H1 (cell line): ENCODE results near the gene MEDAG. TPM values are rescaled to one million over a fixed set of nuclear protein-coding genes. Genes with fewer than 3 reads are reported as not detected.

ENCODE experiments used
- CTCF ChIA-PET: fragments of 300-600 bp; sonication (Branson Sonifier 250); formaldehyde crosslinking; loops from one replicate; lab custom pipeline; 2021; ENCODE audit not compliant: partially characterized antibody; lab: Charles Lee
- POLR2A ChIA-PET: fragments of 300-600 bp; sonication (Branson Sonifier 250); formaldehyde crosslinking; loops from one replicate; lab custom pipeline; 2021; ENCODE audit warnings: inconsistent platforms; ENCODE audit not compliant: partially characterized antibody; lab: Charles Lee
- DNase-seq, 2 experiments: peaks; one replicate each; pipeline versions ENCODE4 v3.0.0 to v3.0.0-alpha.2; 2010 to 2022; ENCODE audit warnings: low spot score in 2 of 2, low read depth in 1 of 2, mixed read lengths in 1 of 2
- FAIRE-seq: peaks from 2 replicates; lab custom pipeline; 2011; peaks lifted over from hg19 to GRCh38; lab: Jason Lieb, UNC
- H2AFZ ChIP-seq: 2 replicates; pipeline ENCODE4 v1.8.1; 2012; ENCODE audit warnings: low read length, inconsistent platforms
- H2AK5ac ChIP-seq: 2 replicates; pipeline ENCODE4 v1.6.1; 2013; ENCODE audit warnings: low read depth, low read length
- H2BK120ac ChIP-seq: replicated peaks from 2 replicates; pipeline ENCODE3; 2013; ENCODE audit warnings: low read depth, low read length, inconsistent platforms
- H2BK12ac ChIP-seq: 2 replicates; pipeline ENCODE4 v1.6.1; 2013; ENCODE audit warnings: low read depth, low read length
- H2BK15ac ChIP-seq: 2 replicates; pipeline ENCODE4 v1.6.1; 2013; ENCODE audit warnings: low read length
- H2BK20ac ChIP-seq: 2 replicates; pipeline ENCODE4 v1.6.1; 2013; ENCODE audit warnings: low read length
- H2BK5ac ChIP-seq: 2 replicates; pipeline ENCODE4 v1.6.1; 2013; ENCODE audit warnings: low read depth, low read length
- H3K14ac ChIP-seq: 2 replicates; pipeline ENCODE4 v1.6.1; 2013; ENCODE audit warnings: inconsistent platforms; ENCODE audit not compliant: insufficient read length
- H3K18ac ChIP-seq: 2 replicates; pipeline ENCODE4 v1.6.1; 2013; ENCODE audit warnings: low read length; ENCODE audit errors: extremely low read depth
- H3K23ac ChIP-seq: 2 replicates; pipeline ENCODE4 v1.6.1; 2013; ENCODE audit warnings: inconsistent platforms; ENCODE audit not compliant: insufficient read length
- H3K23me2 ChIP-seq: 2 replicates; pipeline ENCODE4 v1.6.1; 2013; ENCODE audit warnings: low read depth, low read length
- H3K27ac ChIP-seq: 2 replicates; pipeline ENCODE4 v1.6.1; 2011; ENCODE audit warnings: low read depth, low read length, inconsistent platforms
- H3K27me3 ChIP-seq, 4 experiments: replicated peaks in 1 of 4; 1 replicate in 1 of 4; 2 replicates in 3 of 4; pipeline versions ENCODE4 v1.6.1 to v1.8.1; 2011 to 2013; ENCODE audit warnings: low read length in 3 of 4, mild to moderate bottlenecking in 3 of 4, inconsistent platforms in 2 of 4, mixed read lengths in 2 of 4, moderate library complexity in 1 of 4; ENCODE audit not compliant: control insufficient read depth in 3 of 4, insufficient read depth in 3 of 4; ENCODE audit errors: extremely low read depth in 1 of 4
- H3K36me3 ChIP-seq, 4 experiments: 2 replicates each; pipeline versions ENCODE4 v1.6.1 to v1.8.1; 2011 to 2013; ENCODE audit warnings: mild to moderate bottlenecking in 4 of 4, low read length in 3 of 4, moderate library complexity in 2 of 4, control low read depth in 1 of 4, inconsistent platforms in 1 of 4; ENCODE audit not compliant: insufficient read depth in 4 of 4, control insufficient read depth in 2 of 4
- H3K4ac ChIP-seq: replicated peaks from 2 replicates; pipeline ENCODE3; 2013; ENCODE audit warnings: low read length, low read depth, mixed read lengths, inconsistent platforms; ENCODE audit not compliant: insufficient read length
- H3K4me1 ChIP-seq, 4 experiments: replicated peaks in 1 of 4; 1 replicate in 1 of 4; 2 replicates in 3 of 4; pipeline versions ENCODE4 v1.6.1 to v1.8.1; 2011 to 2013; ENCODE audit warnings: low read length in 3 of 4, inconsistent platforms in 2 of 4, mixed read lengths in 1 of 4; ENCODE audit not compliant: insufficient read depth in 4 of 4, control insufficient read depth in 3 of 4
- H3K4me2 ChIP-seq, 2 experiments: 2 replicates each; pipeline versions ENCODE4 v1.6.1 to v1.8.1; 2011 to 2013; ENCODE audit warnings: low read depth in 2 of 2, low read length in 2 of 2, control low read depth in 1 of 2, inconsistent platforms in 1 of 2, mild to moderate bottlenecking in 1 of 2; ENCODE audit not compliant: insufficient read depth in 1 of 2
- H3K4me3 ChIP-seq, 4 experiments: fragments of 200-600, 300-600 bp in 1 of 4; sonication (generic), shearing (Covaris generic), sonication (Bioruptor Twin) in 1 of 4; 2 replicates each; pipeline versions ENCODE4 v1.5.1 to v1.8.1; 2011 to 2016; ENCODE audit warnings: low read length in 4 of 4, low read depth in 3 of 4, control low read depth in 2 of 4, inconsistent platforms in 2 of 4, mild to moderate bottlenecking in 2 of 4, mixed read lengths in 1 of 4, moderate library complexity in 1 of 4; ENCODE audit not compliant: insufficient read depth in 2 of 4; ENCODE audit errors: extremely low read depth in 1 of 4
- H3K56ac ChIP-seq: replicated peaks from 2 replicates; pipeline ENCODE3; 2013; ENCODE audit warnings: low read depth, mild to moderate bottlenecking, mixed read lengths, low read length, inconsistent platforms; ENCODE audit not compliant: insufficient read length
- H3K79me1 ChIP-seq: 2 replicates; pipeline ENCODE4 v1.6.1; 2013; ENCODE audit warnings: low read depth, low read length, control low read depth
- H3K79me2 ChIP-seq, 2 experiments: 2 replicates each; pipeline versions ENCODE4 v1.6.1 to v1.8.1; 2012 to 2013; ENCODE audit warnings: low read length in 2 of 2, mild to moderate bottlenecking in 2 of 2, inconsistent platforms in 1 of 2; ENCODE audit not compliant: insufficient read depth in 2 of 2, control insufficient read depth in 1 of 2
- H3K9ac ChIP-seq, 4 experiments: replicated peaks in 1 of 4; 1 replicate in 1 of 4; 2 replicates in 3 of 4; pipeline versions ENCODE4 v1.6.1 to v1.8.1; 2011 to 2013; ENCODE audit warnings: low read depth in 3 of 4, low read length in 3 of 4, control low read depth in 2 of 4, mild to moderate bottlenecking in 2 of 4, moderate library complexity in 2 of 4, inconsistent platforms in 1 of 4; ENCODE audit errors: extremely low read depth in 1 of 4
- H3K9me3 ChIP-seq, 2 experiments: 2 replicates each; pipeline versions ENCODE4 v1.6.1 to v1.8.1; 2012 to 2013; ENCODE audit warnings: mild to moderate bottlenecking in 2 of 2, moderate library complexity in 2 of 2, control low read depth in 1 of 2, inconsistent platforms in 1 of 2, low read depth in 1 of 2, low read length in 1 of 2, mixed read lengths in 1 of 2; ENCODE audit not compliant: insufficient read depth in 2 of 2
- H4K20me1 ChIP-seq, 2 experiments: replicated peaks in 1 of 2; 2 replicates each; pipeline versions ENCODE3 to v1.8.1; 2011 to 2013; ENCODE audit warnings: inconsistent platforms in 2 of 2, low read length in 2 of 2, mild to moderate bottlenecking in 1 of 2; ENCODE audit not compliant: insufficient read depth in 2 of 2, control insufficient read depth in 1 of 2
- H4K5ac ChIP-seq: 2 replicates; pipeline ENCODE4 v1.6.1; 2013; ENCODE audit warnings: low read length, low read depth, mixed read lengths, inconsistent platforms; ENCODE audit not compliant: insufficient read length
- H4K8ac ChIP-seq: 2 replicates; pipeline ENCODE4 v1.8.0; 2013; ENCODE audit warnings: mild to moderate bottlenecking, moderate library complexity, low read length, inconsistent platforms; ENCODE audit not compliant: insufficient read depth; ENCODE audit errors: extremely low read depth
- H4K91ac ChIP-seq: replicated peaks from 2 replicates; pipeline ENCODE3; 2013; ENCODE audit warnings: low read length, mixed read lengths, inconsistent platforms; ENCODE audit not compliant: insufficient read length
- BCL11A ChIP-seq, 2 experiments: IDR thresholded peaks; one replicate each; pipeline ENCODE4 v1.6.1; 2011; ENCODE audit warnings: low read depth in 2 of 2, low read length in 2 of 2, mild to moderate bottlenecking in 2 of 2
- CBX5 ChIP-seq: fragments of 300-800, 300-1000 bp; sonication (generic); IDR thresholded peaks from 2 replicates; pipeline ENCODE4 v1.7.1; 2016; ENCODE audit warnings: antibody characterized with exemption, low read length, low read depth
- CBX8 ChIP-seq: fragments of 300-800, 300-1000 bp; sonication (generic); IDR thresholded peaks from 2 replicates; pipeline ENCODE4 v1.7.1; 2016; ENCODE audit warnings: low read depth, low read length, borderline replicate concordance
- CHD2 ChIP-seq: IDR thresholded peaks from 2 replicates; pipeline ENCODE4 v1.6.1; 2012; ENCODE audit warnings: low read length, improper control_type of control experiment
- FOSL1 ChIP-seq: IDR thresholded peaks from 2 replicates; pipeline ENCODE4 v1.6.1; 2011; ENCODE audit warnings: mild to moderate bottlenecking, low read depth, low read length, moderate library complexity; ENCODE audit not compliant: insufficient read depth
- GABPA ChIP-seq: IDR thresholded peaks from 2 replicates; pipeline ENCODE4 v1.6.1; 2011; ENCODE audit warnings: mild to moderate bottlenecking, low read length, moderate library complexity, borderline replicate concordance; ENCODE audit not compliant: insufficient read depth
- HDAC2 ChIP-seq, 2 experiments: fragments of 300-600 bp in 1 of 2; sonication (generic) in 1 of 2; IDR thresholded peaks; 2 replicates each; pipeline ENCODE4 v1.6.1; 2011 to 2012; ENCODE audit warnings: low read depth in 2 of 2, low read length in 2 of 2, mild to moderate bottlenecking in 2 of 2, moderate library complexity in 2 of 2, borderline replicate concordance in 1 of 2, inconsistent platforms in 1 of 2
- POLR2A ChIP-seq, 2 experiments: IDR thresholded peaks; 1 replicate in 1 of 2; 2 replicates in 1 of 2; pipeline ENCODE4 v1.6.1; 2011; ENCODE audit warnings: low read depth in 2 of 2, low read length in 2 of 2, mild to moderate bottlenecking in 2 of 2; ENCODE audit errors: control extremely low read depth in 1 of 2
- RAD21 ChIP-seq, 2 experiments: IDR thresholded peaks in 1 of 2; conservative IDR thresholded peaks in 1 of 2; 2 replicates each; pipeline ENCODE4 v1.6.1; 2011; ENCODE audit warnings: low read depth in 2 of 2, low read length in 2 of 2, improper control_type of control experiment in 1 of 2, inconsistent platforms in 1 of 2, mild to moderate bottlenecking in 1 of 2, moderate library complexity in 1 of 2
- RNF2 ChIP-seq: fragments of 200-900, 300-1000 bp; sonication (generic); IDR thresholded peaks from 2 replicates; pipeline ENCODE4 v1.7.1; 2016; ENCODE audit warnings: borderline replicate concordance, low read depth, mild to moderate bottlenecking, antibody characterized with exemption, low read length; ENCODE audit not compliant: poor library complexity, severe bottlenecking; ENCODE audit errors: missing control alignments
- SP1 ChIP-seq: IDR thresholded peaks from 2 replicates; pipeline ENCODE4 v1.6.1; 2011; ENCODE audit warnings: low read depth, low read length
- TAF1 ChIP-seq: IDR thresholded peaks from 2 replicates; pipeline ENCODE4 v1.6.1; 2011; ENCODE audit warnings: mild to moderate bottlenecking, low read depth, low read length
- TAF7 ChIP-seq: optimal IDR thresholded peaks from 2 replicates; pipeline ENCODE3; 2011; ENCODE audit warnings: low read depth, mild to moderate bottlenecking, inconsistent platforms, low read length, moderate library complexity, borderline replicate concordance
- WGBS, 2 experiments: shearing (Covaris generic) in 1 of 2; methylation state at CpG; one replicate each; pipeline versions ENCODE4 v1.1.6 to v1.1.7; 2013 to 2015; ENCODE audit warnings: low lambda C conversion rate in 2 of 2, mixed read lengths in 2 of 2, inconsistent platforms in 1 of 2, low coverage in 1 of 2, missing lambda C conversion rate in 1 of 2; ENCODE audit not compliant: insufficient replicate concordance in 2 of 2, insufficient coverage in 1 of 2, insufficient read length in 1 of 2; ENCODE audit errors: extremely low coverage in 1 of 2, missing lambda C conversion rate in 1 of 2; 5-methylcytosine and 5-hydroxymethylcytosine counted together
- polyA plus RNA-seq, 7 experiments: library from polyadenylated mRNA; depleted of rRNA in 3 of 7; stranded (reverse) in 5 of 7; unstranded in 2 of 7; fragments of >200 nt in 5 of 7; fragments of 200-250 nt in 2 of 7; gene quantifications; 1 replicate in 5 of 7; 2 replicates in 1 of 7; 4 replicates in 1 of 7; pipeline versions ENCODE4 v1.2.1 to v1.2.3, GENCODE V29; 2011 to 2013; ENCODE audit warnings: missing spikeins in 2 of 7, mixed read lengths in 2 of 7
- total RNA-seq: library from RNA; stranded (reverse); fragmentation: NEBNext Ultra II Directional; extraction: Animal tissue kit (Norgen Biotek cat#: 25700); gene quantifications from 2 replicates; pipeline ENCODE4 v1.2.1, GENCODE V29; 2021

MEDAG gene
- total and polyA plus RNA-seq, 2 of the 8 experiments (the other 6 are each of a cell fraction or from before 2014, with no cell fraction given), result 2.1 to 3.1 TPM

- no peak overlapping the region for H2AFZ ChIP-seq
- no peak overlapping the region for H3K4me2 ChIP-seq
- H3K36me3 ChIP-seq, result no peaks in the 10 kb centered on the region
- H3K14ac ChIP-seq, result no peak overlapping the region
- no peak overlapping the region for H4K5ac ChIP-seq
- no peak overlapping the region for H2BK120ac ChIP-seq
- CTCF ChIA-PET, result interaction anchor here (0.5 kb wide), 1 partner anchor 21 kb away, joined by 3 read pairs; no protein-coding TSS in a partner anchor
- no peaks in the 10 kb centered on the region for H3K79me1 ChIP-seq
- no peak overlapping the region for H2BK15ac ChIP-seq
- H2BK5ac ChIP-seq, result no peak overlapping the region
- H3K4me3 ChIP-seq, result no peak overlapping the region
- no peak overlapping the region for H3K4ac ChIP-seq
- POLR2A ChIA-PET, result no interaction called here
- WGBS, 2 experiments, result 84% methylated on average over 5 of the region's 5 CpGs; no CpG with 5 or more reads in 1 of the 2 experiments
- H2BK20ac ChIP-seq, result no peak overlapping the region
- H3K56ac ChIP-seq, result no peak overlapping the region
- H3K18ac ChIP-seq, result no peak overlapping the region
- H3K9me3 ChIP-seq, result 0 out of 4 replicates have a peak, but pooled peaks cover 0 to 4% of the 10 kb centered on the region in 2 experiments
- no peak overlapping the region for H4K91ac ChIP-seq
- H4K8ac ChIP-seq, result no peak overlapping the region
- no peak overlapping the region for H3K23ac ChIP-seq
- H2BK12ac ChIP-seq, result no peak overlapping the region
- no peak overlapping the region for H3K9ac ChIP-seq
- no peak for FAIRE-seq
- DNase-seq, result no peak
- no peaks in the 10 kb centered on the region for H3K79me2 ChIP-seq
- H2AK5ac ChIP-seq, result no peak overlapping the region
- no peaks in the 10 kb centered on the region for H3K27me3 ChIP-seq
- no peaks in the 10 kb centered on the region for H3K4me1 ChIP-seq
- no peak overlapping the region for H3K27ac ChIP-seq
- no peaks in the 10 kb centered on the region for H3K23me2 ChIP-seq
- no peaks in the 10 kb centered on the region for H4K20me1 ChIP-seq
- TF ChIP-seq SP1 (no peak), TAF1 (no peak), GABPA (no peak), POLR2A (IDR thresholded peaks at IDR 0.05; ENCODE audit: control extremely low read depth in 1 of 2, low read depth in 2 of 2, low read length in 2 of 2) (no peak), TAF7 (no peak), RAD21 (IDR thresholded peaks at IDR 0.05 in 1 of 2, conservative IDR thresholded peaks at IDR 0.05 in 1 of 2; ENCODE audit: low read depth in 2 of 2, low read length in 2 of 2) (no peak), BCL11A (IDR thresholded peaks at IDR 0.05; ENCODE audit: low read depth in 2 of 2, low read length in 2 of 2) (no peak), HDAC2 (IDR thresholded peaks at IDR 0.05; ENCODE audit: borderline replicate concordance in 1 of 2, low read depth in 2 of 2, low read length in 2 of 2) (no peak), CBX8 (no peak), CBX5 (no peak), RNF2 (no peak), FOSL1 (no peak), CHD2 (no peak)
Measured at GRCh38 chr13:30957258-30957943, 51.3 kb downstream of the MEDAG start.
